Measurements from ENCODE around the gene SCUBE1.

SCUBE1 gene

DNA sequence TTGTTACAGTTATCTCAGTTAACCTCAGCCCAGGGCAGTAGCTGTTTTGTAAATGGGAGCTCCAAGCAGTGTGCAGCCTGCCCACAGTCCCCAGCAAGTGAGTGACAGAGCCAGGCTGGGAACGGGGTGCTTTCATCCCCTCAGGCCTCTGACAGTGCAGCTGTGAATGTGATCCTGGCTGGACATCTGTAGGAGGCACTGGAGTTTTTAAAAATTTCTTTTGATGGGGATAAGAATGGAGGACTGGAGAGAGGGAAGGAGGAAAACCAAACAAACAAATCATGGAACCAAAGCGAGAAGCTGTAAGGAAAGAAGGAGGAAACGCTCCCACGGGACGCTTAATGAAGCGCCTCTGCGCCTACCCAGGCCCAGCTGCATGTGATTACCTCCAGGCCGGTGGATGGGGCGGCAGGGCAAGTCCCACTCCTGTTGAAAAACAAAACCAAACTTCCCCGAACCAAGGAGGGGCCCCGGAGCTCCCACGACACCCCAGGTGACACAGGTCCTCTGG, 40.6 kb downstream of the SCUBE1 start:
- no peak for TF ChIP-seq CTCF (IDR thresholded peaks at IDR 0.05; ENCODE audit: low read depth, low read length)
- no peak overlapping the region for H3K4me3 ChIP-seq (ENCODE audit: low read depth, low read length)

DNA sequence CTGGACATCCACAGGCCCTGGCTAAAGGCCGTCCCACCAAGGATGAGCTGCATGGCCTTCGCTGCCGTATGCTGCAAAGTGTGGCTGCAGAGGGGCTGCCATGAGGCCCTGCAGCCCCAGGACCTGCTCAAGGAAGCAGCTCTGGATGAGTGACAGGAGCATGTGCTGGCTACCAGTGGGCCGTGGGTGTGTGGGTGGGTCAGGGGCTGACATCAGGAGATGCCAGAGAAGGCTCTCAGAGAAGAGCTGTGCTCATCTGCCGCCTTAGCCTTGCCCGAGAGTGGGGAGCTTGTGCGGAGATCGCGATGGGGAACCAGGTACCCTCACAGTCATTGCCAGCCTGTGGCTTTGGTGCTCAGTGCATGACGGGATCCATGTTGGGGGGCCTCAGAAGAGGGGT, 41.3 kb downstream of the SCUBE1 start:
- H3K4me3 ChIP-seq (ENCODE audit: low read depth, low read length) = no peak overlapping the region
- no peak for TF ChIP-seq CTCF (IDR thresholded peaks at IDR 0.05; ENCODE audit: low read depth, low read length)

DNA sequence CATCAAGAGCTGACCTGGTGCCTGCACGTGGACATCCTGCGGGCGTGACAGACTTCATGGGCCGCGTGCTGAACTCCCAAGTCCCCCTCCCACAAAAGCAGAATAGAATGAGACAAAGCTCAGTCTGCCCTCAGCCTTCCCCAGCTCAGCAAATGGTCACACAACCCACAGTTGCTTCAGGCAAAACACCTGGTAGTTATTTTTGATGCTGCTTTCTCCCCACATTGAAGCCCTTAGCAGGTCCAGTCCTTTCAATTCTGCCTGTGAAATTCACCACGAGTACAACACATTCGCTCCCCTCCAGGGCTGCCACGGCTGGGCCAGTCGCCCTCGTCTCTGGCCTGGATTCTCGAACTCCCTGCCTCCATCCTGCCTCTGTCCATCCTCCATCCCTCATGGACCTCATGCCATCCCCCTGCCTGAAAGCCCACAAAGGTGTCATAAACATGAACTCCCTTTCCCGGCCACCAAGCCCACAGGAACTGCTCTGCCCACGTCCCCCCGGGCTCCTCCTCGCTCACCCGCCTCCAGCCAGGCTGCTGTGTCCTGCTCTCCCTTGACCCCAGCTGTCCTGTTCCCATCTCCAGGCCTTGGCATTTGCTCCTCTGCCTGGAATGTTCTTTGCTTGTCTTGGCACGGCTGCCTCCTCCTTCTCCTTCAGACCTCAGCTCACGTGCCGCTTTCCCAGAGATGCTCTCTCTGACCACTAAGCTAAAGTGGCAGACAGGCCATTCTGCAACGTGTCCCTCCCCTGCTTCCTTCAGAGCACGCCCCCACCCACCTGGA, 42.1 kb downstream of the SCUBE1 start:
- no peak for TF ChIP-seq CTCF (IDR thresholded peaks at IDR 0.05; ENCODE audit: low read depth, low read length)
- no peak overlapping the region for H3K4me3 ChIP-seq (ENCODE audit: low read depth, low read length)

GRCh38 chr22:43299736-43300135, 43.4 kb downstream of the SCUBE1 start:
- H3K4me3 ChIP-seq (ENCODE audit: low read depth, low read length) = no peak overlapping the region
- no peak for TF ChIP-seq CTCF (IDR thresholded peaks at IDR 0.05; ENCODE audit: low read depth, low read length)

- H3K4me3 ChIP-seq (ENCODE audit: low read depth, low read length) = no peak overlapping the region
- no peak for TF ChIP-seq CTCF (IDR thresholded peaks at IDR 0.05; ENCODE audit: low read depth, low read length)
Measured at GRCh38 chr22:43298062-43298801, 44.9 kb downstream of the SCUBE1 start.

DNA sequence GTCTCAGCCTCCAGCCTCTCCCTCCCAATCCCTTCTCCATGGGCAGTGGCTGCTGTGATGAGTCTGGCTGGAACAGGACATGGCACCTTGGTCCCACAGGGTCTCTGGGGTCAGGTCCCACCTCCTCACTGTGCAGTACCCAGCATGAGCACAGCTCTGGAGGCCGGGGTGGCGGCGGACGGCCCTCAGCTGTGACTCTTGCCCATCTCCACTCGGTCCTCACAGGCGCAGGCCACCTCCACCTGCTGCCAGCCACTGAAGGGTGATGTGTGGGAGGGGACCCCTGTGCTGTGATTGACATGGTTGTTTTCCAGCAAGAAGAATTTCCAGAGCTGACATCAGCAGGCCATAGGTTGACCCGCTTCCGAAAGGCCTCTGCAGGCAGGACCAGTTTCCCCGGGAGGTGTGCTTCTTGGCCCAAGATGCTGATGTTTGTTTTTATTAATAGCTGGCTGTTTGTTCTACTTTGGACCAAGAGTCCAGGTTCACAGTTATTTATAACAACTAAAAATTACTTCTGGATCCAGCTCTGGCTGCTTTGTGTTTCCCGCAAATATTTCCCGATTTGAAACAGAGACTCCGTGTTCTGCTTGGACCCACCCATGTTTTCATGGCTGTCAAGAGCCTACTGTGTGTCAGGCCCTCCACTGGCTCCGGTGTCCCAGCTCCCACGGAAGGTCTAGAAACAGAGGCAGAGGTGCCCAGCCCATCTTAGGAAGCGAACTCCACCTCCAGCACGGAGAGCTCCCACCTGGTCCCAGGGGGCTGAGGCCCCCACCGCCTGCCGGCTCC, 45.7 kb downstream of the SCUBE1 start:
- H3K4me3 ChIP-seq (ENCODE audit: low read depth, low read length) = no peak overlapping the region
- no peak for TF ChIP-seq CTCF (IDR thresholded peaks at IDR 0.05; ENCODE audit: low read depth, low read length)
